Ishikawa (cell line): Measurements from ENCODE around the gene CLCA1.

Source experiments
- CEBPB ChIP-seq: IDR thresholded peaks from 2 replicates; pipeline ENCODE4 v1.6.1; 2012
- CREB1 ChIP-seq: IDR thresholded peaks from 2 replicates; pipeline ENCODE4 v1.6.1; 2012; ENCODE audit warnings: low read depth
- EGR1 ChIP-seq: IDR thresholded peaks from 2 replicates; pipeline ENCODE4 v1.6.1; 2012
- EP300 ChIP-seq: IDR thresholded peaks from 2 replicates; pipeline ENCODE4 v1.6.1; 2012; ENCODE audit warnings: borderline replicate concordance
- FOXM1 ChIP-seq: IDR thresholded peaks from 2 replicates; pipeline ENCODE4 v1.6.1; 2012; ENCODE audit warnings: low read depth, borderline replicate concordance
- NFIC ChIP-seq: IDR thresholded peaks from 2 replicates; pipeline ENCODE4 v1.6.1; 2012
- RAD21 ChIP-seq: IDR thresholded peaks from 2 replicates; pipeline ENCODE4 v1.6.1; 2012; ENCODE audit warnings: low read depth
- TAF1 ChIP-seq: IDR thresholded peaks from 2 replicates; pipeline ENCODE4 v1.6.1; 2012; ENCODE audit warnings: low read depth, mild to moderate bottlenecking
- TCF12 ChIP-seq: IDR thresholded peaks from 2 replicates; pipeline ENCODE4 v1.6.1; 2012; ENCODE audit warnings: low read depth
- TEAD4 ChIP-seq: IDR thresholded peaks from 2 replicates; pipeline ENCODE4 v1.6.1; 2012
- USF1 ChIP-seq: IDR thresholded peaks from 2 replicates; pipeline ENCODE4 v1.6.1; 2012
- YY1 ChIP-seq: IDR thresholded peaks from 2 replicates; pipeline ENCODE4 v1.6.1; 2012; ENCODE audit warnings: low read depth
- ZBTB7A ChIP-seq: IDR thresholded peaks from 2 replicates; pipeline ENCODE4 v1.6.1; 2012; ENCODE audit warnings: low read depth
- TF ChIP-seq, protein P1 (sequence below): IDR thresholded peaks from 2 replicates; pipeline ENCODE4 v1.6.1; 2012; ENCODE audit warnings: low read depth, mild to moderate bottlenecking
- TF ChIP-seq, protein P2 (sequence below): IDR thresholded peaks from 2 replicates; pipeline ENCODE4 v1.6.1; 2012

CLCA1 gene

GRCh38 chr1:86548839-86549238, 80.1 kb downstream of the CLCA1 start:
- TF ChIP-seq CREB1 = no peak
- TF ChIP-seq, protein P1, sequence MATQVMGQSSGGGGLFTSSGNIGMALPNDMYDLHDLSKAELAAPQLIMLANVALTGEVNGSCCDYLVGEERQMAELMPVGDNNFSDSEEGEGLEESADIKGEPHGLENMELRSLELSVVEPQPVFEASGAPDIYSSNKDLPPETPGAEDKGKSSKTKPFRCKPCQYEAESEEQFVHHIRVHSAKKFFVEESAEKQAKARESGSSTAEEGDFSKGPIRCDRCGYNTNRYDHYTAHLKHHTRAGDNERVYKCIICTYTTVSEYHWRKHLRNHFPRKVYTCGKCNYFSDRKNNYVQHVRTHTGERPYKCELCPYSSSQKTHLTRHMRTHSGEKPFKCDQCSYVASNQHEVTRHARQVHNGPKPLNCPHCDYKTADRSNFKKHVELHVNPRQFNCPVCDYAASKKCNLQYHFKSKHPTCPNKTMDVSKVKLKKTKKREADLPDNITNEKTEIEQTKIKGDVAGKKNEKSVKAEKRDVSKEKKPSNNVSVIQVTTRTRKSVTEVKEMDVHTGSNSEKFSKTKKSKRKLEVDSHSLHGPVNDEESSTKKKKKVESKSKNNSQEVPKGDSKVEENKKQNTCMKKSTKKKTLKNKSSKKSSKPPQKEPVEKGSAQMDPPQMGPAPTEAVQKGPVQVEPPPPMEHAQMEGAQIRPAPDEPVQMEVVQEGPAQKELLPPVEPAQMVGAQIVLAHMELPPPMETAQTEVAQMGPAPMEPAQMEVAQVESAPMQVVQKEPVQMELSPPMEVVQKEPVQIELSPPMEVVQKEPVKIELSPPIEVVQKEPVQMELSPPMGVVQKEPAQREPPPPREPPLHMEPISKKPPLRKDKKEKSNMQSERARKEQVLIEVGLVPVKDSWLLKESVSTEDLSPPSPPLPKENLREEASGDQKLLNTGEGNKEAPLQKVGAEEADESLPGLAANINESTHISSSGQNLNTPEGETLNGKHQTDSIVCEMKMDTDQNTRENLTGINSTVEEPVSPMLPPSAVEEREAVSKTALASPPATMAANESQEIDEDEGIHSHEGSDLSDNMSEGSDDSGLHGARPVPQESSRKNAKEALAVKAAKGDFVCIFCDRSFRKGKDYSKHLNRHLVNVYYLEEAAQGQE = no peak
- no peak for TF ChIP-seq TEAD4
- no peak for TF ChIP-seq ZBTB7A
- TF ChIP-seq EGR1 = no peak
- no peak for TF ChIP-seq TAF1
- no peak for TF ChIP-seq FOXM1
- no peak for TF ChIP-seq USF1
- no peak for TF ChIP-seq EP300
- TF ChIP-seq, protein P2, sequence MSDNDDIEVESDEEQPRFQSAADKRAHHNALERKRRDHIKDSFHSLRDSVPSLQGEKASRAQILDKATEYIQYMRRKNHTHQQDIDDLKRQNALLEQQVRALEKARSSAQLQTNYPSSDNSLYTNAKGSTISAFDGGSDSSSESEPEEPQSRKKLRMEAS = no peak
- no peak for TF ChIP-seq NFIC
- no peak for TF ChIP-seq TCF12
- TF ChIP-seq CEBPB = no peak
- no peak for TF ChIP-seq YY1
- TF ChIP-seq RAD21 = no peak
